Measurements from ENCODE around the gene DAGLB.
A peak's percentile ranks its signal among the peaks of the same experiment; 100 is the strongest.
"Not testable (repeated sequence)": the region's sequence is repeated elsewhere in the genome, so short reads cannot be mapped to it uniquely, and the experiment has no call there.

Gene DAGLB

GRCh38 chr7:6460990-6461584 is 13.3 kb upstream of the DAGLB start:
- DNase-seq (ENCODE audit: low read depth): no peak

- DNase-seq (ENCODE audit: low read depth): no peak
These were observed 12.5 kb upstream of the DAGLB start for GRCh38 chr7:6460303-6460702.

GRCh38 chr7:6458676-6459075 is 10.9 kb upstream of the DAGLB start:
- DNase-seq (ENCODE audit: low read depth): not testable (repeated sequence)

GRCh38 chr7:6453734-6454133 is 6.0 kb upstream of the DAGLB start:
- no peak for DNase-seq (ENCODE audit: low read depth)

- no peak for DNase-seq (ENCODE audit: low read depth)
These were observed 3.5 kb upstream of the DAGLB start for GRCh38 chr7:6451224-6451705.

- DNase-seq (ENCODE audit: low read depth): not testable (repeated sequence)
These were observed 2.8 kb upstream of the DAGLB start for GRCh38 chr7:6450591-6450990.

- not testable (repeated sequence) for DNase-seq (ENCODE audit: low read depth)
These were observed 2.1 kb upstream of the DAGLB start for GRCh38 chr7:6449884-6450283.

GRCh38 chr7:6448943-6449543 is 1.3 kb upstream of the DAGLB start:
- DNase-seq (ENCODE audit: low read depth): no peak

- no peak for DNase-seq (ENCODE audit: low read depth)
These were observed 745 bp downstream of the DAGLB start for GRCh38 chr7:6446838-6447580.

- DNase-seq (ENCODE audit: low read depth): no peak
These were observed 3.1 kb downstream of the DAGLB start for GRCh38 chr7:6444516-6445269.

- DNase-seq (ENCODE audit: low read depth): no peak
These were observed 4.3 kb downstream of the DAGLB start for GRCh38 chr7:6443372-6443941.

GRCh38 chr7:6442114-6442513 is 5.6 kb downstream of the DAGLB start:
- DNase-seq (ENCODE audit: low read depth): no peak

- DNase-seq (ENCODE audit: low read depth): no peak
These were observed 7.4 kb downstream of the DAGLB start for GRCh38 chr7:6440381-6440780.

- no peak for DNase-seq (ENCODE audit: low read depth)
These were observed 9.3 kb downstream of the DAGLB start for GRCh38 chr7:6438427-6438826.

GRCh38 chr7:6437251-6437650 is 10.5 kb downstream of the DAGLB start:
- DNase-seq (ENCODE audit: low read depth): no peak

GRCh38 chr7:6436385-6436685 is 11.4 kb downstream of the DAGLB start:
- no peak for DNase-seq (ENCODE audit: low read depth)

- peak; percentile 78 for DNase-seq (ENCODE audit: low read depth)
These were observed 12.0 kb downstream of the DAGLB start for GRCh38 chr7:6435486-6436384.

GRCh38 chr7:6433784-6434615 is 13.8 kb downstream of the DAGLB start:
- no peak for DNase-seq (ENCODE audit: low read depth)

GRCh38 chr7:6432781-6433180 is 15.0 kb downstream of the DAGLB start:
- no peak for DNase-seq (ENCODE audit: low read depth)

GRCh38 chr7:6430974-6431373 is 16.8 kb downstream of the DAGLB start:
- DNase-seq (ENCODE audit: low read depth): no peak
